SU-DHL-6 (cell line): Measurements from ENCODE around the gene SMPD3.

Experiments
- EZH2phosphoT487 ChIP-seq: fragments of 200-600 bp; sonication (generic), shearing (Covaris generic); conservative IDR thresholded peaks from 2 replicates; pipeline ENCODE4 v1.6.1; 2018; ENCODE audit warnings: mild to moderate bottlenecking, antibody characterized with exemption, low read length, moderate library complexity, mixed read lengths
- TF ChIP-seq, protein P1 (sequence below): fragments of 200-600 bp; sonication (generic); IDR thresholded peaks from one replicate; pipeline ENCODE4 v1.5.1; 2017; ENCODE audit warnings: antibody characterized with exemption, mild to moderate bottlenecking, low read length, moderate library complexity; ENCODE audit not compliant: insufficient read depth, poor library complexity, severe bottlenecking

DNA sequence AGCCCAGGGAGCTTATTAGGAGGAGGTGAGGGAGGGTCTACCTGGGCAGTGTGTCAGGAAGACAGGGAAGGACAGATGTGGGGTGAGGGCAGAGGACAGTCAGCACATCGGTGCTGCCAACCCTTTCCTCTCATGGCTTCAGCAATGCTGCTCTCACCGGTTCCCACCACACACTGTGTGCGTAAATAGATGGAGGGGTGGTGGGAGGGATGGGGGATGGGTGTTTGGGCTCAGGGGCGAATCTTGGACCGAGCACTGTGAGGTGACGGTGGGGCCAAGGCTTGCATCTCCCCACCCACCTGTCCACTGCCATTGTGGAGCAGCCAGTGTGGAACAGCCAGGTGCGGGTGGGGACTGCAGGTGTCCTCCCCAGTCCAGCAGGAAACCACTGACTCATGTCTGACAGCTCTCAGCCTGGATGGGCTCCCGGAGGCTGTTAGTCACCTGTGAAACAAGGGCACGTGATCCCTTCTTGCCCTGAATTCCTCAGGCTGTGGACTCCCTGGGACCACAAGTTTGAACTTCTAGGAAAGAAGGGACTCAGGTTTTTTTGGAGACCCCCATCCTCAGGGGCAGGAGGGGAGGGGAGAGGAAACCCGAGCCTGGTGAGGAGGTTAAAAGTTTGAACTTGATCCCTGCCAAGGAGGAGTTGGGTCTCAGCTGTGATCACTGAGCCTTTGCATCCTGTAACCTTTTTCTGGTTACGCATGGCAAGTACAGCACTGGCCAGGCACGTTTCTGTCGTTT lies 42.7 kb upstream of the SMPD3 start:
- TF ChIP-seq, protein P1, sequence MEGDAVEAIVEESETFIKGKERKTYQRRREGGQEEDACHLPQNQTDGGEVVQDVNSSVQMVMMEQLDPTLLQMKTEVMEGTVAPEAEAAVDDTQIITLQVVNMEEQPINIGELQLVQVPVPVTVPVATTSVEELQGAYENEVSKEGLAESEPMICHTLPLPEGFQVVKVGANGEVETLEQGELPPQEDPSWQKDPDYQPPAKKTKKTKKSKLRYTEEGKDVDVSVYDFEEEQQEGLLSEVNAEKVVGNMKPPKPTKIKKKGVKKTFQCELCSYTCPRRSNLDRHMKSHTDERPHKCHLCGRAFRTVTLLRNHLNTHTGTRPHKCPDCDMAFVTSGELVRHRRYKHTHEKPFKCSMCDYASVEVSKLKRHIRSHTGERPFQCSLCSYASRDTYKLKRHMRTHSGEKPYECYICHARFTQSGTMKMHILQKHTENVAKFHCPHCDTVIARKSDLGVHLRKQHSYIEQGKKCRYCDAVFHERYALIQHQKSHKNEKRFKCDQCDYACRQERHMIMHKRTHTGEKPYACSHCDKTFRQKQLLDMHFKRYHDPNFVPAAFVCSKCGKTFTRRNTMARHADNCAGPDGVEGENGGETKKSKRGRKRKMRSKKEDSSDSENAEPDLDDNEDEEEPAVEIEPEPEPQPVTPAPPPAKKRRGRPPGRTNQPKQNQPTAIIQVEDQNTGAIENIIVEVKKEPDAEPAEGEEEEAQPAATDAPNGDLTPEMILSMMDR = no peak
- no peak for TF ChIP-seq EZH2phosphoT487
